WI38 (cell line): ENCODE results near the gene MCC.

Experiments
- H3K4me3 ChIP-seq: 2 replicates; pipeline ENCODE4 v1.5.1; 2011; ENCODE audit warnings: low read depth, mild to moderate bottlenecking, control low read depth, low read length
- CTCF ChIP-seq: IDR thresholded peaks from 2 replicates; pipeline ENCODE4 v1.5.1; 2012; ENCODE audit warnings: low read depth, mild to moderate bottlenecking, control low read depth, low read length

MCC gene

DNA sequence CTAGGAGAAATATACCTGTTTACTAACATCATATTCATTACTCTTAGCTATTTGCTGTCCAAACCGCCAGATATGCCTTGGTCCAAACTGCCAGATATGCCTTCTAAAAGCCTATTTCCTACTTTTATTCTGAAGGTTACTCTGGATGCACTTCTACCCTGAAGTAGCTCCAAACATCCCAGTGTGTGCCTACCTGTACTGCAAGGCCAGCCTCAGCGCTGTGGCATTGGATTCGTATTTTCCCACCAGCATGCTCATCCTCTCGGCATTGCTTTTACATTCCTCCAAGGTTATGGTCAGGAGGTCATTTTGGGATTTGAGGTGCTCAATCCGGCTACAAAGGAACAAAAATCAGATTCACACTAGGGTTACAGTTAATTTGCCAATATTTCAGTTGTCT is 417.4 kb downstream of the MCC start:
- no peak overlapping the region for H3K4me3 ChIP-seq
- no peak for TF ChIP-seq CTCF

- TF ChIP-seq CTCF, result no peak
- H3K4me3 ChIP-seq, result no peak overlapping the region
These were observed 419.7 kb downstream of the MCC start for GRCh38 chr5:113068559-113068958.

DNA sequence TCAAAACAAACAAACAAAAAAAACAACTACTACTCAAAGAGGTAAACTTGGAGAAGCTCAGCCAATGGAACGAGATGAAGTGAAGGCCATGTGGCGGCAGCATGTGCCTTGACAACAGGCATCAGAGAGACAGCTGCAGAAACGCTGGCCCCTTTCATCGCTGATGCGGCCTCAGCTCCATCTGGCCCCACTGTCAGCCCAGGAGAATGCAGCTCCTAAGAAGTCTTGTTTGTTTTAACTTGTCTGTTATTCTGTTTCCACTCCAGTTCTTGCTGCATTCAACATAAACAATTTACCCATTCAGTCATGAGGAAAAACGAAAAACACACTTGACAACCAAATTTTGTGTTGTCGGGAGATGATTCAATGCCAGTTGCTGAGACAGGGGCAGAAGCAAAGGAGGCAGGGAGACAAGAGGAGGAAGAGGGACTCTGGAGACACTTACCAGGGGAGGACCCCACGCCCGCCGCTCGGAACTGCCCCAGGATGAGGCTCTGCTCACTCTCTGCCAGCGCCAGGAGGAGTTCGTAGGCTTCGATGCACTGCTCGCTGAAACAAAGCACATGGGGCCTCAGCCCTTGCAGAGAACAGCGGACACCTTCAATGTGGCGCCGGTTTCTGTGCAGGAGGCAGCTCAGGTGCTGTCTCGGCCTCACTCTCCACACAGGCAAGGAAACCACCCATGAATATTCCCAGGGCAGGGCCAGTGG is 420.5 kb downstream of the MCC start:
- 0 out of 2 replicates have a peak overlapping the region, but pooled peaks have one; percentile 22 for H3K4me3 ChIP-seq
- no peak for TF ChIP-seq CTCF

- H3K4me3 ChIP-seq, result no peak overlapping the region
- no peak for TF ChIP-seq CTCF
These were observed 422.6 kb downstream of the MCC start for GRCh38 chr5:113065626-113066025.

- no peak overlapping the region for H3K4me3 ChIP-seq
- no peak for TF ChIP-seq CTCF
These were observed 423.4 kb downstream of the MCC start for GRCh38 chr5:113064806-113065205.

DNA sequence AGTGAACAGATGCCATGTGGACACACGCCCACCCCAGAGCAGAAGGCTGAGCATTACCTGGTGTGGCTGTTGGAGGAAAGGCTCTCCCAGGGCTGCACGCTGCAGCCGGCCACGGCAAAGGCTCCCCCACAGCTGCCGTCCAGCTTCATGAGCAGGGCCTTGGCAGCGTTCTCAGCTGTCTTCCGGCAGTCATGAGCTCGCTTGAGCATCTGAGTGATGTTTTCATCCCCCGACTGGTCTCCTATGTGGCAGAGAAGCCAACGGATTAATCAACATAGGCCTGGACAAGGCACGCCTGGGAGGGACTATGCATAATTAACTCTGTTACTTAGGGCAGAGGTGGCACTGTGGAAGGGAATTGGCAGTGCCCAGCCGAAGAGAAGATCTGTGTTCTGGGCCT is 424.3 kb downstream of the MCC start:
- TF ChIP-seq CTCF, result no peak
- no peak overlapping the region for H3K4me3 ChIP-seq

DNA sequence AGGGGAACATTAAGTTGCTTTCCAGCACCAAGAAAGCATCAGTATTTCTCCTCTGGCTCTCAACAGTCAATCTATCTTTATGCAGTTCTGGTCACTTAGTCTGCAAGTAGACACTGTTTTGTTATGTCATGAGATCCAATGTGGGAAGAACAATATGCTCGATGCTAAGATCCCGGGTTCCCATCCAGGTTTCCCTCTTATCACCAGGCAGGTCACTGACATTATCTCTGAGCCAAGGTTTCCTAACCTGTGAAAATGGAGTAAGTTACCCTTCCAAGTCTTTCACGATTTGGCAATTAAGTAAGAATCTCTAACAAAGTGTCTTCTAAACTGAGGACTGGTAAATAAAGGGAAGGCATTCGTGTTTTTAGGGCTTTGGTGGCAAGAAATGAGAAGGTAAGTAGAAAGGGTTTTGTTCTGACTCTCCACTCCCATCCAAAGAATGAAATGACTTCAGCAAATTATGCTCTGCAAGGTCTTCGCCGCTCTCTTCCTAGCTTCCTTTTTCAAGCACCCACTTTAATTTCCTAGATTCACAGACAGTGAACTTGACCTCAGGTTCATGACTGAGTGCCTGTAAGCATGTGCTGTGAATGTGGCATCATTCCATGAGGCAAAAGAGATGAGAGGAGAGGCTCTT is 425.3 kb downstream of the MCC start:
- no peak for TF ChIP-seq CTCF
- H3K4me3 ChIP-seq, result no peak overlapping the region
